ENCODE data around the gene TCN2. TPM values are rescaled to one million over a fixed set of nuclear protein-coding genes. Genes with fewer than 3 reads are reported as not detected.
"Not testable (repeated sequence)": the region's sequence is repeated elsewhere in the genome, so short reads cannot be mapped to it uniquely, and the experiment has no call there.

The TCN2 gene
- 8.4 TPM for total RNA-seq

GRCh38 chr22:30606455-30607299 lies at the start of gene TCN2:
Gene TCN2, plus strand, starts transcription at chr22:30607174. Its CDS starts 158 bp downstream, at chr22:30607332.
- DNase-seq: peak; percentile 67

GRCh38 chr22:30557243-30557642 lies 49.7 kb upstream of the TCN2 start:
- no peak for DNase-seq

GRCh38 chr22:30559889-30560288 lies 47.1 kb upstream of the TCN2 start:
- DNase-seq: no peak

GRCh38 chr22:30560643-30561202 lies 46.3 kb upstream of the TCN2 start:
- DNase-seq: not testable (repeated sequence)

GRCh38 chr22:30561402-30562189 lies 45.4 kb upstream of the TCN2 start:
- DNase-seq: no peak

- no peak for DNase-seq
These were observed 44.6 kb upstream of the TCN2 start for GRCh38 chr22:30562366-30562765.

GRCh38 chr22:30564045-30564760 lies 42.8 kb upstream of the TCN2 start:
- DNase-seq: no peak

GRCh38 chr22:30564761-30565119 lies 42.2 kb upstream of the TCN2 start:
- no peak for DNase-seq

- DNase-seq: no peak
These were observed 41.6 kb upstream of the TCN2 start for GRCh38 chr22:30565341-30565740.

GRCh38 chr22:30566125-30566524 lies 40.8 kb upstream of the TCN2 start:
- no peak for DNase-seq

- DNase-seq: not testable (repeated sequence)
These were observed 39.7 kb upstream of the TCN2 start for GRCh38 chr22:30567277-30567676.

- no peak for DNase-seq
These were observed 38.7 kb upstream of the TCN2 start for GRCh38 chr22:30568137-30568805.

- DNase-seq: no peak
These were observed 37.2 kb upstream of the TCN2 start for GRCh38 chr22:30569674-30570202.

- no peak for DNase-seq
These were observed 34.8 kb upstream of the TCN2 start for GRCh38 chr22:30572210-30572609.

GRCh38 chr22:30572840-30573593 lies 34.0 kb upstream of the TCN2 start:
- no peak for DNase-seq

- DNase-seq: no peak
These were observed 33.3 kb upstream of the TCN2 start for GRCh38 chr22:30573594-30574094.

- peak; percentile 78 for DNase-seq
These were observed 32.6 kb upstream of the TCN2 start, which contains the start of gene GAL3ST1 for GRCh38 chr22:30574095-30574981. Gene GAL3ST1, minus strand, starts transcription at chr22:30574665. Its CDS starts 17,273 bp downstream, at chr22:30557392.

GRCh38 chr22:30574997-30575671 lies 31.8 kb upstream of the TCN2 start:
- DNase-seq: peak; percentile 58

GRCh38 chr22:30575859-30576258 lies 31.1 kb upstream of the TCN2 start:
- no peak for DNase-seq
